HepG2 (cell line): ENCODE measurements around the gene URAD. TPM values are rescaled to one million over a fixed set of nuclear protein-coding genes. Genes with fewer than 3 reads are reported as not detected.

Experiments used
- FIP1L1 ChIP-seq: fragments of 200-400 bp; formaldehyde crosslinking; IDR thresholded peaks from 2 replicates; pipeline ENCODE4 v1.6.1; 2018; ENCODE audit warnings: low read depth, mild to moderate bottlenecking, low read length, moderate library complexity, borderline replicate concordance; ENCODE audit not compliant: insufficient read depth
- MAFF ChIP-seq: IDR thresholded peaks from 2 replicates; pipeline ENCODE4 v1.6.1; 2011; ENCODE audit warnings: low read depth, low read length, improper control_type of control experiment
- PCBP1 ChIP-seq: fragments of 200-400 bp; formaldehyde crosslinking; IDR thresholded peaks from 2 replicates; pipeline ENCODE4 v1.6.1; 2017; ENCODE audit warnings: mild to moderate bottlenecking, low read depth, low read length, borderline replicate concordance
- TBP ChIP-seq: sonication (generic); formaldehyde crosslinking; IDR thresholded peaks from 2 replicates; pipeline ENCODE4 v1.5.0; 2020; ENCODE audit warnings: missing genetic modification reagents
- ZNF318 ChIP-seq: sonication (generic); formaldehyde crosslinking; IDR thresholded peaks from 2 replicates; pipeline ENCODE4 v1.4.0; 2020; ENCODE audit warnings: mild to moderate bottlenecking, missing genetic modification reagents
- ZNF839 ChIP-seq: sonication (generic); formaldehyde crosslinking; IDR thresholded peaks from 2 replicates; pipeline ENCODE4 v1.4.0; 2020; ENCODE audit warnings: missing genetic modification reagents, mild to moderate bottlenecking, borderline replicate concordance
- polyA plus RNA-seq, 8 experiments: library from polyadenylated mRNA; depleted of rRNA in 3 of 8; stranded (reverse) in 7 of 8; unstranded in 1 of 8; fragments of >200 nt; fragmentation: Illumina TruSeq in 4 of 8; extraction: Trizol in 4 of 8; gene quantifications; 2 replicates each; pipeline versions ENCODE4 v1.2.1 to v1.2.3, GENCODE V29; 2011 to 2016; ENCODE audit warnings: low read depth in 4 of 8, missing spikeins in 1 of 8, mixed read lengths in 1 of 8; ENCODE audit not compliant: insufficient read depth in 1 of 8
- total RNA-seq, 5 experiments: library from RNA; depleted of rRNA; stranded (reverse); fragments of >200 nt; fragmentation: Illumina TruSeq; extraction: Trizol; gene quantifications; 2 replicates each; pipeline ENCODE4 v1.2.3, GENCODE V29; 2016; ENCODE audit warnings: low read depth in 1 of 5
- TF ChIP-seq, protein P1 (sequence below), 2 experiments: sonication (generic) in 1 of 2; formaldehyde crosslinking in 1 of 2; IDR thresholded peaks; 2 replicates each; pipeline versions ENCODE4 v1.4.0 to v1.6.1; 2018 to 2020; ENCODE audit warnings: missing genetic modification reagents in 2 of 2, borderline replicate concordance in 1 of 2, low read depth in 1 of 2, mild to moderate bottlenecking in 1 of 2, missing biosample characterization in 1 of 2
- TF ChIP-seq, protein P2 (sequence below): sonication (generic); formaldehyde crosslinking; IDR thresholded peaks from 2 replicates; pipeline ENCODE4 v1.8.0; 2022; ENCODE audit warnings: mild to moderate bottlenecking, missing genetic modification reagents, moderate library complexity
- TF ChIP-seq, protein P3 (sequence below): sonication (generic); formaldehyde crosslinking; IDR thresholded peaks from 2 replicates; pipeline ENCODE4 v1.9.0; 2021; ENCODE audit warnings: mild to moderate bottlenecking, missing genetic modification reagents

Gene URAD
- total and polyA plus RNA-seq, 2 of the 13 experiments (the other 11 are each of a cell fraction or from before 2014, with no cell fraction given), result not detected

GRCh38 chr13:27962128-27962841 is 26.2 kb downstream of the URAD start (continued):
- TF ChIP-seq, protein P1, sequence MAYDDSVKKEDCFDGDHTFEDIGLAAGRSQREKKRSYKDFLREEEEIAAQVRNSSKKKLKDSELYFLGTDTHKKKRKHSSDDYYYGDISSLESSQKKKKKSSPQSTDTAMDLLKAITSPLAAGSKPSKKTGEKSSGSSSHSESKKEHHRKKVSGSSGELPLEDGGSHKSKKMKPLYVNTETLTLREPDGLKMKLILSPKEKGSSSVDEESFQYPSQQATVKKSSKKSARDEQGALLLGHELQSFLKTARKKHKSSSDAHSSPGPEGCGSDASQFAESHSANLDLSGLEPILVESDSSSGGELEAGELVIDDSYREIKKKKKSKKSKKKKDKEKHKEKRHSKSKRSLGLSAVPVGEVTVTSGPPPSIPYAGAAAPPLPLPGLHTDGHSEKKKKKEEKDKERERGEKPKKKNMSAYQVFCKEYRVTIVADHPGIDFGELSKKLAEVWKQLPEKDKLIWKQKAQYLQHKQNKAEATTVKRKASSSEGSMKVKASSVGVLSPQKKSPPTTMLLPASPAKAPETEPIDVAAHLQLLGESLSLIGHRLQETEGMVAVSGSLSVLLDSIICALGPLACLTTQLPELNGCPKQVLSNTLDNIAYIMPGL (CRISPR knock-in tag; IDR thresholded peaks at IDR 0.05; ENCODE audit: borderline replicate concordance in 1 of 2, low read depth in 1 of 2), result no peak
- TF ChIP-seq MAFF (no peak), ZNF318 (no peak), FIP1L1 (no peak), PCBP1 (no peak), ZNF839 (CRISPR knock-in tag) (no peak), TBP (no peak)
- TF ChIP-seq, protein P2, sequence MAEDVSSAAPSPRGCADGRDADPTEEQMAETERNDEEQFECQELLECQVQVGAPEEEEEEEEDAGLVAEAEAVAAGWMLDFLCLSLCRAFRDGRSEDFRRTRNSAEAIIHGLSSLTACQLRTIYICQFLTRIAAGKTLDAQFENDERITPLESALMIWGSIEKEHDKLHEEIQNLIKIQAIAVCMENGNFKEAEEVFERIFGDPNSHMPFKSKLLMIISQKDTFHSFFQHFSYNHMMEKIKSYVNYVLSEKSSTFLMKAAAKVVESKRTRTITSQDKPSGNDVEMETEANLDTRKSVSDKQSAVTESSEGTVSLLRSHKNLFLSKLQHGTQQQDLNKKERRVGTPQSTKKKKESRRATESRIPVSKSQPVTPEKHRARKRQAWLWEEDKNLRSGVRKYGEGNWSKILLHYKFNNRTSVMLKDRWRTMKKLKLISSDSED (CRISPR knock-in tag), result no peak
- TF ChIP-seq, protein P3, sequence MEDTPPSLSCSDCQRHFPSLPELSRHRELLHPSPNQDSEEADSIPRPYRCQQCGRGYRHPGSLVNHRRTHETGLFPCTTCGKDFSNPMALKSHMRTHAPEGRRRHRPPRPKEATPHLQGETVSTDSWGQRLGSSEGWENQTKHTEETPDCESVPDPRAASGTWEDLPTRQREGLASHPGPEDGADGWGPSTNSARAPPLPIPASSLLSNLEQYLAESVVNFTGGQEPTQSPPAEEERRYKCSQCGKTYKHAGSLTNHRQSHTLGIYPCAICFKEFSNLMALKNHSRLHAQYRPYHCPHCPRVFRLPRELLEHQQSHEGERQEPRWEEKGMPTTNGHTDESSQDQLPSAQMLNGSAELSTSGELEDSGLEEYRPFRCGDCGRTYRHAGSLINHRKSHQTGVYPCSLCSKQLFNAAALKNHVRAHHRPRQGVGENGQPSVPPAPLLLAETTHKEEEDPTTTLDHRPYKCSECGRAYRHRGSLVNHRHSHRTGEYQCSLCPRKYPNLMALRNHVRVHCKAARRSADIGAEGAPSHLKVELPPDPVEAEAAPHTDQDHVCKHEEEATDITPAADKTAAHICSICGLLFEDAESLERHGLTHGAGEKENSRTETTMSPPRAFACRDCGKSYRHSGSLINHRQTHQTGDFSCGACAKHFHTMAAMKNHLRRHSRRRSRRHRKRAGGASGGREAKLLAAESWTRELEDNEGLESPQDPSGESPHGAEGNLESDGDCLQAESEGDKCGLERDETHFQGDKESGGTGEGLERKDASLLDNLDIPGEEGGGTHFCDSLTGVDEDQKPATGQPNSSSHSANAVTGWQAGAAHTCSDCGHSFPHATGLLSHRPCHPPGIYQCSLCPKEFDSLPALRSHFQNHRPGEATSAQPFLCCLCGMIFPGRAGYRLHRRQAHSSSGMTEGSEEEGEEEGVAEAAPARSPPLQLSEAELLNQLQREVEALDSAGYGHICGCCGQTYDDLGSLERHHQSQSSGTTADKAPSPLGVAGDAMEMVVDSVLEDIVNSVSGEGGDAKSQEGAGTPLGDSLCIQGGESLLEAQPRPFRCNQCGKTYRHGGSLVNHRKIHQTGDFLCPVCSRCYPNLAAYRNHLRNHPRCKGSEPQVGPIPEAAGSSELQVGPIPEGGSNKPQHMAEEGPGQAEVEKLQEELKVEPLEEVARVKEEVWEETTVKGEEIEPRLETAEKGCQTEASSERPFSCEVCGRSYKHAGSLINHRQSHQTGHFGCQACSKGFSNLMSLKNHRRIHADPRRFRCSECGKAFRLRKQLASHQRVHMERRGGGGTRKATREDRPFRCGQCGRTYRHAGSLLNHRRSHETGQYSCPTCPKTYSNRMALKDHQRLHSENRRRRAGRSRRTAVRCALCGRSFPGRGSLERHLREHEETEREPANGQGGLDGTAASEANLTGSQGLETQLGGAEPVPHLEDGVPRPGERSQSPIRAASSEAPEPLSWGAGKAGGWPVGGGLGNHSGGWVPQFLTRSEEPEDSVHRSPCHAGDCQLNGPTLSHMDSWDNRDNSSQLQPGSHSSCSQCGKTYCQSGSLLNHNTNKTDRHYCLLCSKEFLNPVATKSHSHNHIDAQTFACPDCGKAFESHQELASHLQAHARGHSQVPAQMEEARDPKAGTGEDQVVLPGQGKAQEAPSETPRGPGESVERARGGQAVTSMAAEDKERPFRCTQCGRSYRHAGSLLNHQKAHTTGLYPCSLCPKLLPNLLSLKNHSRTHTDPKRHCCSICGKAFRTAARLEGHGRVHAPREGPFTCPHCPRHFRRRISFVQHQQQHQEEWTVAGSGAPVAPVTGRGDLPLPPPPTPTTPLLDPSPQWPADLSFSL (CRISPR knock-in tag), result no peak
